ENCODE results near the gene CEP85L. TPM values are rescaled to one million over a fixed set of nuclear protein-coding genes. Genes with fewer than 3 reads are reported as not detected.

The CEP85L gene
- total and polyA plus RNA-seq, 8 donors = 9.2 to 13.4 (median 12.1) TPM

- intact Hi-C loops (cut with DNase I) = no loop called here
- H3K9me3 ChIP-seq = no peaks in the 10 kb centered on the region
- H3K4me1 ChIP-seq = peaks cover 0 to 8% of the 10 kb centered on the region in 2 donors
- TF ChIP-seq CTCF (IDR thresholded peaks at IDR 0.05) = no peak
- no peaks in the 10 kb centered on the region for H3K27me3 ChIP-seq
- no peak overlapping the region for H3K27ac ChIP-seq
- H3K4me3 ChIP-seq = no peak overlapping the region
- DNase-seq = peak in 1 of 4 donors; percentile 3
- no peaks in the 10 kb centered on the region for H3K36me3 ChIP-seq
- ATAC-seq = no peak
These were observed 34.0 kb downstream of the CEP85L start for GRCh38 chr6:118617417-118617816.

GRCh38 chr6:118611334-118611733 is 40.1 kb downstream of the CEP85L start:
- no peak for TF ChIP-seq CTCF (IDR thresholded peaks at IDR 0.05)
- no peaks in the 10 kb centered on the region for H3K4me1 ChIP-seq
- no peak overlapping the region for H3K4me3 ChIP-seq
- no peak for ATAC-seq
- no peak overlapping the region for H3K27ac ChIP-seq
- no peaks in the 10 kb centered on the region for H3K27me3 ChIP-seq
- H3K36me3 ChIP-seq = no peaks in the 10 kb centered on the region
- DNase-seq = no peak
- intact Hi-C loops (cut with DNase I) = no loop called here
- H3K9me3 ChIP-seq = no peaks in the 10 kb centered on the region

GRCh38 chr6:118606858-118607257 is 44.5 kb downstream of the CEP85L start:
- no peaks in the 10 kb centered on the region for H3K36me3 ChIP-seq
- ATAC-seq = no peak
- no peak for DNase-seq
- H3K27ac ChIP-seq = no peak overlapping the region
- no peak for TF ChIP-seq CTCF (IDR thresholded peaks at IDR 0.05)
- H3K4me3 ChIP-seq = no peak overlapping the region
- no peaks in the 10 kb centered on the region for H3K27me3 ChIP-seq
- no peaks in the 10 kb centered on the region for H3K4me1 ChIP-seq
- H3K9me3 ChIP-seq = no peaks in the 10 kb centered on the region
- intact Hi-C loops (cut with DNase I) = no loop called here

GRCh38 chr6:118606268-118606667 is 45.1 kb downstream of the CEP85L start:
- no peak overlapping the region for H3K27ac ChIP-seq
- ATAC-seq (no peak), DNase-seq (no peak)
- no peaks in the 10 kb centered on the region for H3K9me3 ChIP-seq
- no peak for TF ChIP-seq CTCF (IDR thresholded peaks at IDR 0.05)
- no peaks in the 10 kb centered on the region for H3K27me3 ChIP-seq
- H3K36me3 ChIP-seq = no peaks in the 10 kb centered on the region
- H3K4me3 ChIP-seq = no peak overlapping the region
- no peaks in the 10 kb centered on the region for H3K4me1 ChIP-seq
- intact Hi-C loops (cut with DNase I) = no loop called here

- Histone ChIP-seq H3K27ac (no peak overlapping the region), H3K36me3 (no peaks in the 10 kb centered on the region), H3K9me3 (no peaks in the 10 kb centered on the region), H3K27me3 (no peaks in the 10 kb centered on the region), H3K4me3 (no peak overlapping the region), H3K4me1 (no peaks in the 10 kb centered on the region)
- no peak for ATAC-seq
- TF ChIP-seq CTCF (IDR thresholded peaks at IDR 0.05) = no peak
- DNase-seq = no peak
- intact Hi-C loops (cut with DNase I) = no loop called here
These were observed 48.0 kb downstream of the CEP85L start for GRCh38 chr6:118603372-118603771.

Measured in left lung (tissue), 10 donors.